ENCODE data around the gene OCSTAMP. TPM values are rescaled to one million over a fixed set of nuclear protein-coding genes. Genes with fewer than 3 reads are reported as not detected.

The OCSTAMP gene
- total RNA-seq, 1 experiment from 2014 or later: not detected

DNA sequence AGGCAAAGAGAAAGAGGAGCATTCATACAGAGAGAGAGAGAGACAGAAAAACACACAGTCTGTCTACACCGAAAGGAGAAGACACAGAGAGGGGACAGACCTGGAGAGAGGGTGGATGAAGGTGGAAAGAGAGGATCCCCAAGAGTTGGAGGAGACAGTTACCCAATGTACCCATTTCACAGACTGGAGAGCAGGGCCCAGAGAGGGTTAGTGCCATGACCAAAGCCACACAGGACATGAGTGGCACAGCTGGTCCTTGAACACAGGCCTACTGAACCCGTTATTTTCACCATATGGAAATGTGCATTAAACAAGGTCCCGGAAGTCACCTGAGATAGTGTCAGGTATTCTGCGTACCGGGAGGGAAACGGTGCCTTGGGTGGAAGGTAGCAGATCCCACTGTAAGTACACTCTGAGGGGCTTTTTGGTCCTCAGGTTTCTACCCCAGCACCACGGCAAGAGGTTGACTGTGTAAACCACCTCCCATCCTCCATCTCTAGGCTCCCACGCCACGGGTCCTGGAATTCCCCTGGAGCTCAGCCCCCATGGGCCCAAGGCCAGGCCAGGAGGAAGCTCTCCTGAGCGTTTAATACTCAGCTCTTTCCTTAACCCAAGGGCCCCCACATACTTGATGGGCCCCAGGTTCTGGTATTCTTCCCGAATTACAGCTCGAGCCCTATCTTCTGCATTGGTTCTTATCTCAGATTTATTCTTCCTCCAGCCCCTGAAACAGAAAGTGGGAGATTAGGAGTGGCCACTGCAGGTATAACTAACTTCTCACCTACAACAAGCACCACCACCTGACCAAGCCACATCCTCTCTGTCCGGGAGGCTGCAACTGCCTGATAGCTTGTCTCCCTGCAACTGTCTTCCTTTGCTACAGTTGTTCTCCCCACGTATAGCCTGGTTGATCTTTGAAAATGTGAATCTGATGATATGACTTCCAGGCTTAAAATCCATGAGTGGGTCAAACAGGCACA lies 38.4 kb upstream of the OCSTAMP start:
- H3K27ac Mint-ChIP-seq (ENCODE audit: unreplicated experiment): no peak overlapping the region
- H3K9me3 Mint-ChIP-seq (ENCODE audit: unreplicated experiment): no peaks in the 10 kb centered on the region
- Histone ChIP-seq H3K27me3 (replicated peaks; ENCODE audit: control insufficient read depth, insufficient read depth, low read length) (no peaks in the 10 kb centered on the region; the same call in 1 of the 2 replicates), H3K4me3 (ENCODE audit: low read depth, low read length) (no peak overlapping the region), H3K9me3 (no peaks in the 10 kb centered on the region), H3K4me1 (no peaks in the 10 kb centered on the region), H3K36me3 (ENCODE audit: control insufficient read depth, insufficient read depth, low read length) (no peaks in the 10 kb centered on the region)
- H3K4me3 Mint-ChIP-seq (ENCODE audit: unreplicated experiment): no peak overlapping the region
- BruUV-seq (replicated peaks): no TSS peak
- H3K36me3 Mint-ChIP-seq (ENCODE audit: insufficient read depth, unreplicated experiment): no peaks in the 10 kb centered on the region
- no peaks in the 10 kb centered on the region for H3K4me1 Mint-ChIP-seq (ENCODE audit: low read depth, unreplicated experiment)
- peaks cover 6% of the 10 kb centered on the region for H3K27me3 Mint-ChIP-seq (ENCODE audit: insufficient read depth, unreplicated experiment)
- POLR2A ChIA-PET: no interaction called here
- peak in 1 of 2 experiments; percentile 33 for DNase-seq
- TF ChIP-seq, protein P1, sequence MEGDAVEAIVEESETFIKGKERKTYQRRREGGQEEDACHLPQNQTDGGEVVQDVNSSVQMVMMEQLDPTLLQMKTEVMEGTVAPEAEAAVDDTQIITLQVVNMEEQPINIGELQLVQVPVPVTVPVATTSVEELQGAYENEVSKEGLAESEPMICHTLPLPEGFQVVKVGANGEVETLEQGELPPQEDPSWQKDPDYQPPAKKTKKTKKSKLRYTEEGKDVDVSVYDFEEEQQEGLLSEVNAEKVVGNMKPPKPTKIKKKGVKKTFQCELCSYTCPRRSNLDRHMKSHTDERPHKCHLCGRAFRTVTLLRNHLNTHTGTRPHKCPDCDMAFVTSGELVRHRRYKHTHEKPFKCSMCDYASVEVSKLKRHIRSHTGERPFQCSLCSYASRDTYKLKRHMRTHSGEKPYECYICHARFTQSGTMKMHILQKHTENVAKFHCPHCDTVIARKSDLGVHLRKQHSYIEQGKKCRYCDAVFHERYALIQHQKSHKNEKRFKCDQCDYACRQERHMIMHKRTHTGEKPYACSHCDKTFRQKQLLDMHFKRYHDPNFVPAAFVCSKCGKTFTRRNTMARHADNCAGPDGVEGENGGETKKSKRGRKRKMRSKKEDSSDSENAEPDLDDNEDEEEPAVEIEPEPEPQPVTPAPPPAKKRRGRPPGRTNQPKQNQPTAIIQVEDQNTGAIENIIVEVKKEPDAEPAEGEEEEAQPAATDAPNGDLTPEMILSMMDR (IDR thresholded peaks at IDR 0.05; ENCODE audit: insufficient read depth in 1 of 2, low read depth in 1 of 2, low read length in 1 of 2, severe bottlenecking in 1 of 2, unreplicated experiment in 1 of 2): no peak
- intact Hi-C loops (cut with micrococcal nuclease; ENCODE audit: unreplicated experiment): no loop called here
- CTCF ChIA-PET: no interaction called here

DNA sequence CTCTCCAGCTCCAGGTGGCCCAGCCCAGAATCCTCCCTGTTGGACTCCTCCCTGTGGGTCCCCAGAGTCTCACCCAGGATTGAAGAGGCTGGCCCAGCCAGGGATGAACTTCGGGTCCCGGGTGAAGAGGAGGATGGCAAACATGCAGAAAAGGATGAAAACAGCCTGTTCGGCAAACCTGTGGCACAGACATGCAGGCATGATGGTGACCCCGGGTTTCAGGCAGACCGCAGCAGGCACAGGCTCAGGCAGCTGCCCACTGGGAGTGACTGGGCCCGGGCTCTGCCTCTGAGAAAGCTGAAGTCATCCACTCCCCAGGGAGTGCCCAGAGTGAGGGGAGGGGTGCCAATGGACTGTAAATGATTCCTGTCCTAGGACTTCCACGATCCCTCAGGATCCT lies 37.5 kb upstream of the OCSTAMP start:
- Mint-ChIP-seq H3K4me1 (ENCODE audit: low read depth, unreplicated experiment) (no peaks in the 10 kb centered on the region), H3K4me3 (ENCODE audit: unreplicated experiment) (no peak overlapping the region), H3K27me3 (ENCODE audit: insufficient read depth, unreplicated experiment) (peaks cover 6% of the 10 kb centered on the region), H3K27ac (ENCODE audit: unreplicated experiment) (no peak overlapping the region), H3K36me3 (ENCODE audit: insufficient read depth, unreplicated experiment) (no peaks in the 10 kb centered on the region), H3K9me3 (ENCODE audit: unreplicated experiment) (no peaks in the 10 kb centered on the region)
- TF ChIP-seq, protein P1 (IDR thresholded peaks at IDR 0.05; ENCODE audit: insufficient read depth in 1 of 2, low read depth in 1 of 2, low read length in 1 of 2, severe bottlenecking in 1 of 2, unreplicated experiment in 1 of 2): no peak
- Histone ChIP-seq H3K36me3 (ENCODE audit: control insufficient read depth, insufficient read depth, low read length) (no peaks in the 10 kb centered on the region), H3K4me3 (ENCODE audit: low read depth, low read length) (no peak overlapping the region), H3K27me3 (replicated peaks; ENCODE audit: control insufficient read depth, insufficient read depth, low read length) (no peaks in the 10 kb centered on the region; the same call in 1 of the 2 replicates), H3K9me3 (no peaks in the 10 kb centered on the region), H3K4me1 (no peaks in the 10 kb centered on the region)
- ChIA-PET POLR2A (no interaction called here), CTCF (no interaction called here)
- peak in 1 of 2 experiments; percentile 25 for DNase-seq
- intact Hi-C loops (cut with micrococcal nuclease; ENCODE audit: unreplicated experiment): no loop called here
- no TSS peak for BruUV-seq (replicated peaks)

DNA sequence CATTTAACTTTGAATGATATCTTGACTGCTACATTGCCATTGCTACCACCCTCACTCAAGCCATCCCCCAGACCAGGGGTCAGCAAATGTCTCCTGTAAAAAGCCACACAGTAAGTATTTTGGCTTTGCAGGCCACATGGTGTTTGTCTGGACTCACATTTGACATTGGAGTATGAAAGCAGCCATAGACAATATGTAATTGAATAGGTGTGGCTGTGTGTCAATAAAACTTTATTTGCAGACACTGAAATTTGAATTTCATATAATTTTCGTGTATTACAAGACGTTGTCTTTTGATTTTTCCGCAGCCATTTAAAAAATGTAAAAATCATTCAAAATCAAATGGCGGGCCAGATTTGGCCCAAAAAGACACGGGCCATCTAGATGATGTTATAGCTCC lies 36.3 kb upstream of the OCSTAMP start:
- no peaks in the 10 kb centered on the region for H3K36me3 ChIP-seq (ENCODE audit: control insufficient read depth, insufficient read depth, low read length)
- no peaks in the 10 kb centered on the region for H3K9me3 Mint-ChIP-seq (ENCODE audit: unreplicated experiment)
- H3K4me1 ChIP-seq: no peaks in the 10 kb centered on the region
- H3K4me3 Mint-ChIP-seq (ENCODE audit: unreplicated experiment): no peak overlapping the region
- POLR2A ChIA-PET: no interaction called here
- H3K4me1 Mint-ChIP-seq (ENCODE audit: low read depth, unreplicated experiment): no peaks in the 10 kb centered on the region
- DNase-seq: no peak
- H3K9me3 ChIP-seq: no peaks in the 10 kb centered on the region
- H3K27me3 Mint-ChIP-seq (ENCODE audit: insufficient read depth, unreplicated experiment): peaks cover 6% of the 10 kb centered on the region
- H3K4me3 ChIP-seq (ENCODE audit: low read depth, low read length): no peak overlapping the region
- no TSS peak for BruUV-seq (replicated peaks)
- no peaks in the 10 kb centered on the region for H3K36me3 Mint-ChIP-seq (ENCODE audit: insufficient read depth, unreplicated experiment)
- intact Hi-C loops (cut with micrococcal nuclease; ENCODE audit: unreplicated experiment): no loop called here
- no peaks in the 10 kb centered on the region; the same call in 1 of the 2 replicates for H3K27me3 ChIP-seq (replicated peaks; ENCODE audit: control insufficient read depth, insufficient read depth, low read length)
- TF ChIP-seq, protein P1 (IDR thresholded peaks at IDR 0.05; ENCODE audit: insufficient read depth in 1 of 2, low read depth in 1 of 2, low read length in 1 of 2, severe bottlenecking in 1 of 2, unreplicated experiment in 1 of 2): no peak
- CTCF ChIA-PET: no interaction called here
- H3K27ac Mint-ChIP-seq (ENCODE audit: unreplicated experiment): no peak overlapping the region

Measured in Caco-2 (cell line).